ENCODE measurements around the gene NFATC1.

Gene NFATC1

GRCh38 chr18:79544386-79544963 lies 148.7 kb downstream of the NFATC1 start:
- DNase-seq = no peak

- DNase-seq = no peak
These were observed 149.5 kb downstream of the NFATC1 start for GRCh38 chr18:79545255-79545654.

- DNase-seq = no peak
These were observed 150.0 kb downstream of the NFATC1 start for GRCh38 chr18:79545736-79546171.

GRCh38 chr18:79546781-79547272 lies 151.1 kb downstream of the NFATC1 start:
- no peak for DNase-seq

GRCh38 chr18:79547413-79548076 lies 151.8 kb downstream of the NFATC1 start:
- DNase-seq = no peak

GRCh38 chr18:79548077-79548450 lies 152.3 kb downstream of the NFATC1 start:
- no peak for DNase-seq

- DNase-seq = no peak
These were observed 152.9 kb downstream of the NFATC1 start for GRCh38 chr18:79548621-79548985.

- no peak for DNase-seq
These were observed 153.4 kb downstream of the NFATC1 start for GRCh38 chr18:79548986-79549637.

- no peak for DNase-seq
These were observed 153.9 kb downstream of the NFATC1 start for GRCh38 chr18:79549638-79550000.

GRCh38 chr18:79552140-79552631 lies 156.5 kb downstream of the NFATC1 start:
- no peak for DNase-seq

GRCh38 chr18:79552696-79553095 lies 157.0 kb downstream of the NFATC1 start:
- DNase-seq = no peak

- no peak for DNase-seq
These were observed 157.4 kb downstream of the NFATC1 start for GRCh38 chr18:79553154-79553553.

GRCh38 chr18:79553696-79554095 lies 158.0 kb downstream of the NFATC1 start:
- DNase-seq = no peak

- DNase-seq = no peak
These were observed 158.6 kb downstream of the NFATC1 start for GRCh38 chr18:79554321-79554720.

GRCh38 chr18:79554945-79555645 lies 159.4 kb downstream of the NFATC1 start:
- DNase-seq = no peak

GRCh38 chr18:79555885-79556284 lies 160.2 kb downstream of the NFATC1 start:
- no peak for DNase-seq

- DNase-seq = no peak
These were observed 161.3 kb downstream of the NFATC1 start for GRCh38 chr18:79556829-79557585.

- no peak for DNase-seq
These were observed 162.6 kb downstream of the NFATC1 start for GRCh38 chr18:79558196-79558932.

GRCh38 chr18:79558933-79559416 lies 163.2 kb downstream of the NFATC1 start:
- DNase-seq = no peak

- DNase-seq = no peak
These were observed 163.7 kb downstream of the NFATC1 start for GRCh38 chr18:79559436-79559835.

GRCh38 chr18:79560042-79560860 lies 164.5 kb downstream of the NFATC1 start:
- DNase-seq = no peak

Data from NCI-H2227 treated with DMSO at 0.1 percent for 48 hours (cell line).